Chondrocyte (in vitro differentiated cells): ENCODE results near the gene LHFPL3. TPM values are rescaled to one million over a fixed set of nuclear protein-coding genes. Genes with fewer than 3 reads are reported as not detected.

Source experiments
- DNase-seq: peaks from one replicate; pipeline ENCODE4 v3.0.0; 2021; ENCODE audit warnings: mixed read lengths, low spot score
- H3K27ac Mint-ChIP-seq: one replicate; pipeline ENCODE4 v1.8.0; 2021; ENCODE audit warnings: mild to moderate bottlenecking, moderate library complexity, mixed read lengths; ENCODE audit not compliant: unreplicated experiment
- H3K27me3 Mint-ChIP-seq: 2 replicates; pipeline ENCODE4 v1.8.0; 2021; ENCODE audit warnings: low read depth, mixed read lengths
- H3K36me3 Mint-ChIP-seq: 2 replicates; pipeline ENCODE4 v1.8.0; 2021; ENCODE audit warnings: low read depth, mixed read lengths
- H3K4me1 Mint-ChIP-seq: 2 replicates; pipeline ENCODE4 v1.8.0; 2021; ENCODE audit warnings: low read depth, mild to moderate bottlenecking, mixed read lengths
- H3K4me3 Mint-ChIP-seq: one replicate; pipeline ENCODE4 v1.8.0; 2021; ENCODE audit warnings: mild to moderate bottlenecking, moderate library complexity, mixed read lengths; ENCODE audit not compliant: unreplicated experiment
- H3K9me3 Mint-ChIP-seq: 2 replicates; pipeline ENCODE4 v1.8.0; 2021; ENCODE audit warnings: low read depth, mixed read lengths
- CTCF ChIP-seq: fragments of 200-600 bp; sonication (generic); IDR thresholded peaks from 2 replicates; pipeline ENCODE4 v1.5.0; 2021; ENCODE audit warnings: antibody characterized with exemption, mild to moderate bottlenecking, moderate library complexity
- total RNA-seq: library from RNA; stranded (reverse); gene quantifications from 3 replicates; pipeline ENCODE4 v1.2.1, GENCODE V29; 2021

LHFPL3 gene
- total RNA-seq, 1 donor from 2014 or later = not detected

- no peak for TF ChIP-seq CTCF
- Mint-ChIP-seq H3K4me1 (no peaks in the 10 kb centered on the region), H3K27ac (no peak overlapping the region), H3K9me3 (no peaks in the 10 kb centered on the region), H3K36me3 (no peaks in the 10 kb centered on the region), H3K27me3 (peaks cover 2% of the 10 kb centered on the region), H3K4me3 (no peak overlapping the region)
- DNase-seq = no peak
Measured at GRCh38 chr7:104826135-104826534, 497.7 kb downstream of the LHFPL3 start.

- no peaks in the 10 kb centered on the region for H3K4me1 Mint-ChIP-seq
- H3K27me3 Mint-ChIP-seq = peaks cover 34% of the 10 kb centered on the region
- DNase-seq = no peak
- no peak overlapping the region for H3K27ac Mint-ChIP-seq
- no peaks in the 10 kb centered on the region for H3K36me3 Mint-ChIP-seq
- no peak for TF ChIP-seq CTCF
- H3K9me3 Mint-ChIP-seq = no peaks in the 10 kb centered on the region
- no peak overlapping the region for H3K4me3 Mint-ChIP-seq
Measured at GRCh38 chr7:104836976-104837375, 508.6 kb downstream of the LHFPL3 start.

DNA sequence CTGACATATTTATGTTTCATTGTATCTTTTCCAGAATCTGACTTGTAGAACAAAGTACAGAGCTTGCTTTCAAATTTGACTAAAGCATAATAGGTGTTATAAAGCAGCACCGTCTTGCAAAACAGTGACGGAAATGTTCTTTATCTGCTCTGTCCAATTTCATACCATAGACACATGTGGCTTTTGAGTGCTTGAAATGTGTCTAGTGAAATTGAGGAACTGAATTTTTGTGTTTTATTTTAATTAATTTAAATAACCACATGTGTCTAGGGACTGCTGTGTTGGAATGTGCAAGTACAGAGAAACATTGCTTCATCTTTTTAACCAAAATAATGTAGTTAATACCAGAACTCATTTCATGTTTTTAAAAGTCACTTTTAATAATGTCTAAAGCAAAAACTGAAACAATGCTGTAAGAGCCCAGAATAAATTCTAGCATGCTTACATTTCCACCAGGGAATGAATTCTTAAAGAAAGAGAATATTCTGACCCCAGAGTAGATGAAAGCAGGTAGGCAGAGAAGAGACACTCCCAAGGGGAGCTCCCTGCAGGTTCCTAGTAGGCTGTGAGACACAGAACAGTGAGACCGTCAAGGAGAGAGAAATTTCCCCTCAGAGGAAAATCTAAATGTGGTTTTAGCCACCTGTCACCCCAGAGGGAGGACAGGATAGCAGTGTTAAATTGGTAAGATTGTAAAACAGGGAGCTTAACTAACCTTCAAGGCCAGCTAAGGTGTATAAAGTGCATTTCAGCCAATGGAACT is 510.3 kb downstream of the LHFPL3 start:
- no peak for DNase-seq
- H3K4me1 Mint-ChIP-seq = no peaks in the 10 kb centered on the region
- peaks cover 42% of the 10 kb centered on the region for H3K27me3 Mint-ChIP-seq
- H3K27ac Mint-ChIP-seq = no peak overlapping the region
- no peaks in the 10 kb centered on the region for H3K9me3 Mint-ChIP-seq
- TF ChIP-seq CTCF = no peak
- no peaks in the 10 kb centered on the region for H3K36me3 Mint-ChIP-seq
- no peak overlapping the region for H3K4me3 Mint-ChIP-seq

- H3K4me3 Mint-ChIP-seq = no peak overlapping the region
- H3K4me1 Mint-ChIP-seq = no peaks in the 10 kb centered on the region
- peaks cover 39% of the 10 kb centered on the region for H3K27me3 Mint-ChIP-seq
- TF ChIP-seq CTCF = no peak
- H3K9me3 Mint-ChIP-seq = no peaks in the 10 kb centered on the region
- DNase-seq = no peak
- no peak overlapping the region for H3K27ac Mint-ChIP-seq
- no peaks in the 10 kb centered on the region for H3K36me3 Mint-ChIP-seq
Measured at GRCh38 chr7:104839842-104840241, 511.4 kb downstream of the LHFPL3 start.

DNA sequence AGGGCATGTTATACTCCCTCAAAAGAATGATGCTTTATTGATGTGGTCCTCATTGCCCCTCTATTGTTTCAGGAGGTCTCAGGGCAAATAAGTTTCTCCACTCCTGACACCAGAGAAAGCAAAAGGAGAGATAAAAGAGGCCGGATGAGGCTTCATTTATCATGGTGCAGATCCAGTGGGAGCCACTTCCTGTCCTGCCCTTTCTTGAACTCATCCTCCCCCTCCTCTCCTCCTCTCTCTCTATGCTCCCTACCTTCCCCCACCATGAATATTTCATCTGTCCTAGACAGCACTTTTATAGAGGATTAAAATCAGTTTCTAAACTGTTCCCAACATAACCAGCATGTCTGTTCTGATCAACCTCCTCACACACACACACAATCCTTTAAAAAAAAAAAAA is 513.4 kb downstream of the LHFPL3 start:
- peaks cover 46% of the 10 kb centered on the region for H3K27me3 Mint-ChIP-seq
- H3K4me3 Mint-ChIP-seq = no peak overlapping the region
- no peak overlapping the region for H3K27ac Mint-ChIP-seq
- no peaks in the 10 kb centered on the region for H3K9me3 Mint-ChIP-seq
- no peak for TF ChIP-seq CTCF
- DNase-seq = no peak
- no peaks in the 10 kb centered on the region for H3K36me3 Mint-ChIP-seq
- no peaks in the 10 kb centered on the region for H3K4me1 Mint-ChIP-seq
